ENCODE data around the gene NRTN.
"Not testable (repeated sequence)": the region's sequence is repeated elsewhere in the genome, so short reads cannot be mapped to it uniquely, and the experiment has no call there.

The NRTN gene

DNA sequence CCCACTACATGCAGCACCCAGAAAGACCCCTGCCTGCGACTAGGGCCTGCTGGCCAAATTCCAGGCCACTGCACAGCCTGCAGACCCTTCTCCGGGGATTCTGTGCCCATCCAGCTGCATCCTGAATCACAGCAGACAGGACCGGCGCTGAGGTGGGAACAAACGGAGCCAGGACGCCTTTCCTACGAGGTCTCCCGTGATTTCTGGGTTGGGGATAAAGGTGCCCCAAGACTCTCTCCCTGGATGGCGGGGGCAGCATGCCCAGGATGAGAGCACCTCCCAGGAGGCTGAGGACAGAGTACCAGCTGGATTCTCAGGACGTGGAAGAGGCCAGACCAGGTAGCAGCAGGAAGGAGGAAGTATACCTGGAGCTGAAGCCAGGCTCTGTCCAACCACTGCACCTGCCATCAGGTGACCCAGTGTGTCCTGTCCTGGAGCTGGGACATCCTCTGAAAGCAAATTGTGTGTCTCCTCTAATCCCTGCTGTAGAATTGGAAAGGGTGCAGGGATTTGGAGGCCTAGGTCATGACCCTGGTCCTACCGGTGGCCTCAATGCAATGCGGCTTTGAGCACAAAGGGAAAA lies 68.8 kb downstream of the NRTN start:
- DNase-seq, result no peak

DNA sequence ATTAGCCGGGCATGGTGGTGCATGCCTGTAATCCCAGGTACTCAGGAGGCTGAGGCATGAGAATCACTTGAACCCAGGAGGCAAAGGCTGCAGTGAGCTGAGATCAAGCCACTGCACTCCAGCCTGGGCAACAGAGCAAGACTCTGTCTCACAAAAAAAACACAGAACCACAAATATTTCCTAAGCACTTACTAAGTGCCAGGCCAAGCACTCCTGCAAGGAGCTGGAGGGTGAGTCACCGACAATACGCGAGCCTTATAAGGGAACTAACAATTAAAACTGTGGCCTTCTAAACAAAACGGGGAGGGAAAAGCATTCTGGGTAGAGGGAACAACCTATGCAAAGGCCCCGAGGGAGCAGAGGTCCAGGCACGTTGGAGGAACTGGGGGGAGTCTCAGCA lies 69.6 kb downstream of the NRTN start:
- not testable (repeated sequence) for DNase-seq

DNA sequence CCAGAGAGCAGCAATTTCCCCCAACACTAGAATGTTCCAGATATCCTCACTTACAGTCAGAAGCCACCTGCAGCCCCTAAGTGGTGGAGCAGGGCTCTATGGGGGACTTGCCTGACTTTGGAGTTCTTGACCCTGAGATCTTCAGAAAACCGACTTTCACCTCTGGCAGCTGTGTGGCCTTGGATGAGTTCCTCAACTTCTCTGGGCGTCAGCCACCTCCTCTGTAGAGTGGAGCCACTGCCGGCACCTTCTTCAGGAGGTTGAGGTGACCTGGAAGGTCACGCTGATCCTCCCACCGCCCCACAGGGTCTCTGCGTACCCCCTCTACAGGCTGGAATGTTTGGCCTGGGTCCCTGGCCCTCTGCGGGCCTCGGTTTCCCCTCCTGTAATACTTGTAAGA lies 72.6 kb downstream of the NRTN start:
- DNase-seq, result no peak

DNA sequence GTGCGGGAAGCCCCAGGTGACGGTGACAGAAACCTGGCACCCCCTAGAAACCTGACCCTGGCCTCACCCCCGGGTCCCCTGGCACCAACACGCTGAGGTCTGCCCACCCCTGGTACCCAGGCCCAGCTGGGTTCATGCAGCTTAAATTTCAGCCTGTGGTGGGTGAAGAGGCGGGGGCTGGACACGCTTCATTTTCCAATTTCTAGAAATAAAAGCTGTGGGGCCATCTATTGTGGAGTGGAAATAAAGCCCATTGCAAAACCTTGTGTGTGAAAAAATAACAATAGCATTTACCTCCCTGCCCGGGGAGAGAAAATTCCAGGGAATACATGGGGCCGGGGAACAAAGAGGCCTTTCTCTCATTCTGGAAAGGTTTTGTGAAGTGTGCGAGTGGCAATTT lies 73.0 kb downstream of the NRTN start:
- no peak for DNase-seq
